Large intestine (tissue), 3 donors: Measurements from ENCODE around the gene LHFPL6. TPM values are rescaled to one million over a fixed set of nuclear protein-coding genes. Genes with fewer than 3 reads are reported as not detected.

Experiments
- DNase-seq, 2 donors: peaks; one replicate each; pipeline versions ENCODE4 v3.0.0 to v3.0.0-alpha.2; 2013
- H3K27ac ChIP-seq: one replicate; pipeline ENCODE4 v1.5.1; 2013; ENCODE audit warnings: low read length
- H3K27me3 ChIP-seq: 2 replicates; pipeline ENCODE4 v1.6.1; 2013; ENCODE audit warnings: low read length; ENCODE audit not compliant: control insufficient read depth, insufficient read depth
- H3K36me3 ChIP-seq: 2 replicates; pipeline ENCODE4 v1.6.1; 2013; ENCODE audit warnings: low read length; ENCODE audit not compliant: control insufficient read depth, insufficient read depth
- H3K4me1 ChIP-seq: one replicate; pipeline ENCODE4 v1.6.1; 2013; ENCODE audit warnings: low read length; ENCODE audit not compliant: control insufficient read depth, insufficient read depth
- H3K4me3 ChIP-seq: one replicate; pipeline ENCODE4 v1.5.1; 2013; ENCODE audit warnings: low read length
- H3K9me3 ChIP-seq: one replicate; pipeline ENCODE4 v1.6.1; 2013; ENCODE audit warnings: mild to moderate bottlenecking, low read depth, low read length, moderate library complexity; ENCODE audit not compliant: control insufficient read depth
- WGBS: methylation state at CpG from one replicate; pipeline ENCODE4 v1.1.5; 2013; ENCODE audit warnings: low lambda C conversion rate; ENCODE audit not compliant: insufficient coverage; 5-methylcytosine and 5-hydroxymethylcytosine counted together
- polyA plus RNA-seq: library from polyadenylated mRNA; unstranded; fragments of 120-200 nt; gene quantifications from one replicate; pipeline ENCODE4 v1.2.1, GENCODE V29; 2013

Gene LHFPL6
- polyA plus RNA-seq, 1 donor: 22.6 TPM

DNA sequence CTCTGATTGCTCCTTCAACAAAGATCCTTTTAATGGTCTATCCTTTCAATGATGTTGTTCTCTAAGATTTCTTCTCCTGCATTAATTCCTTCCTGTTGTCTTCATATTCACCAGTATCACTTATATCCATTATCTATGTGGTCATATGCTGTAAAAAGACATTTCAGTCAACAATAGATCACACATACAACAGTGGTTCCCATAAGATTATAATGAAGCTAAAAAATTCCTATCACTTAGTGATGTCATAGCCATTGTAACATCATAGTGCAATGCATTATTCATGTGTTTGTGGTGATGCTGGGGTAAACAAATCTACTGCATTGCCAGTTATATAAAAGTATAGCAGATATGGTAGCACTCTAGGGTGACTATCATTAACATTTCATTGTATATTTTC, 266.1 kb downstream of the LHFPL6 start:
- Histone ChIP-seq H3K4me1 (no peaks in the 10 kb centered on the region), H3K27ac (no peak overlapping the region), H3K27me3 (no peaks in the 10 kb centered on the region), H3K4me3 (no peak overlapping the region), H3K9me3 (no peaks in the 10 kb centered on the region), H3K36me3 (no peaks in the 10 kb centered on the region)
- no peak for DNase-seq

DNA sequence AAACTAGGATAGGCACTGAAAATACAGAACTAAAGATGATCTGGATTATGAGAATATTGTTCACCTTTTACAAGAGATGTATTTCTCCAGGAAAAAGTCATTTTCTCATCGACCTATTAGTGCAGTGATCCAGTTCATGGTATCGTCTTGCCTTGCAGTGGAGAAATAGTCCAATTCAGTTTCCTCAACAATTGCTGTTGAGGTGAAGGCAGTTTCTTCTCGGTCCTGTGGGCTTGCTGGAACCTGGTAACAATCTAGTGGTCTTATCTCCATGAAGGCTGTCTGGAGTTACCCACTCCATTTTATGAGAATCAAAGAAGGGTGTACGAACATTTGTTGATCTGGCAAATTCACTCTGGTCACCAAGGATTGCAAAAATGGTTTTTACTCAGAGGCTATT, 266.8 kb downstream of the LHFPL6 start:
- Histone ChIP-seq H3K36me3 (no peaks in the 10 kb centered on the region), H3K4me1 (no peaks in the 10 kb centered on the region), H3K9me3 (no peaks in the 10 kb centered on the region), H3K4me3 (no peak overlapping the region), H3K27me3 (no peaks in the 10 kb centered on the region), H3K27ac (no peak overlapping the region)
- no peak for DNase-seq
- WGBS: 80% methylated on average over 1 of the region's 4 CpGs

DNA sequence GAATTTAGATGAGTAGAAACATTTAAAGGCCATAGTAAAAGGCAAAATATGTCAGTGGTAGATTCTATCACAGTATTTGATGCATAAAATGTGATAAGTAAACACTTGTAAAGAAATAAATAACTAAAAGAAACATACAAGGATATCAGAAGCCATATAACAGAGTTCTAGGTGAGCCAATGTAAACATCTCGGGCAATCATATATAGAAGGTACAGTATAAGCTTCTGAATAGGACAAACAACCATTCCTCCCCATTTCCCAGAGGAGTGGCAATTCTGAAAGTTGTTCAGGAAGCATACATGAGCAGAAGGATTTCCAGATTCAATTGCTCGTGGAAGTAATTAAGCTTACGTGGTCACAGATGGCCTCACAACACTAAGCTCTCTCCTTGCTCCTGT, 267.3 kb downstream of the LHFPL6 start:
- no CpG with 5 or more reads among the region's 3 CpGs for WGBS
- DNase-seq: no peak

DNA sequence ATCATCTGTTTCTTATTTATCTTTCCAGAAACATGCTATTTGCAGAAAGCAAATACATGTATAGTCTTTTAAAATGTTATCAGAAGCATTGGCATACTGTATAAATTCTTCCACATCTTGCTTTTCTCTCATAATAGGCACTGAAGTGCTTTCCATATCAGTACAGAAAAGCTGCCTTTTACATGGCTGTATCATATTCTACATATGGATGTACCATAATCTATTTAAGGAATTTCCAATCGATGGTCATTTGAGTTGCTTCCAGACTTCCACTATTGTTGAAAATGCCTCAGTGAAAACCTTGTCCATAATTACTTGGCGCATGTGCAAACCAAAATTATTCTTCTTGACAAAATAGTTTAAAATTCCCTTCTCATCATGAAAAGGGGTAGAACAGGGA, 272.5 kb downstream of the LHFPL6 start:
- no peak for DNase-seq
- WGBS: 100% methylated on average over 2 of the region's 2 CpGs
- H3K4me3 ChIP-seq: no peak overlapping the region
- H3K27ac ChIP-seq: no peak overlapping the region
- no peaks in the 10 kb centered on the region for H3K9me3 ChIP-seq
- H3K36me3 ChIP-seq: no peaks in the 10 kb centered on the region
- no peaks in the 10 kb centered on the region for H3K4me1 ChIP-seq
- H3K27me3 ChIP-seq: no peaks in the 10 kb centered on the region

More for the DNA sequence above, 267.3 kb downstream of the LHFPL6 start:
- Histone ChIP-seq H3K27me3 (no peaks in the 10 kb centered on the region), H3K4me3 (no peak overlapping the region), H3K9me3 (no peaks in the 10 kb centered on the region), H3K4me1 (no peaks in the 10 kb centered on the region), H3K36me3 (no peaks in the 10 kb centered on the region), H3K27ac (no peak overlapping the region)

DNA sequence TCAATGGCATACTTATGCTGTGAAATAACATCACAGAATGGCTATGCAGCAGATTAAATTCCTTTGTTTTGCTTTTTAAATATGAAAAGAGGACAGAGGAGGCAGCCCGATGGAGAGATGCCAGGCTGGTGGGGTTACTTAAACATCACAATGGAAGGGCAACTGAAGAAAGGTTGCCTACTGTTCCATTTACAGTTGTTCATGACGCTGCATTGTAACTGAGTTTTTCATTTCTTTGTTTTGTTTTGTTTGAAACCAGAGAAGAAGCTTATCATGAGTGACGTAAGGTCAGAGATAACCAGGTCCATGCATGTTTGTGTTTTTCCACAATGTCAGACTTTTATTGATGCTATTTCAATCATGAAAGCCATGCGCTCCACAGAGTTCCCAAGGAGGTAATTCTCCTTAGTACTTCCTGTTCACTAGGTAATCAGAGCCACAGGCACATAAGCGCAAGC, 273.8 kb downstream of the LHFPL6 start:
- WGBS: 53% methylated on average over 2 of the region's 5 CpGs
- Histone ChIP-seq H3K4me3 (no peak overlapping the region), H3K36me3 (no peaks in the 10 kb centered on the region), H3K9me3 (no peaks in the 10 kb centered on the region), H3K4me1 (no peaks in the 10 kb centered on the region), H3K27ac (no peak overlapping the region), H3K27me3 (no peaks in the 10 kb centered on the region)
- DNase-seq: no peak

DNA sequence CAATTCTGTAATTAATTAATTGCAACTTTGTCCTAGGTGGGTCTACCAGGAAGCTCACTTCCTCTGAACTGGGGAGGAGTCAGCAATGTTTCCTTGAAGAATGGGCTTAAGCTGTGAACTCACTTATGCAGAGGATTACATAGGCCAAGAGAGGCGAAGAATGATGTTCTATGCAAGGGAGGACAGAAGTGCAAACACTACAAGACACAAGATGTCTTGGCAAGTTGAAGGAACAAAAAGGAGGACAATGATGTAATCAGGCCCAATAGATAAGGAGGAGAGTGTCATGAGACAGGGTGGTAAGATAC, 275.9 kb downstream of the LHFPL6 start:
- 83% methylated on average over 1 of the region's 1 CpG for WGBS
- Histone ChIP-seq H3K27ac (no peak overlapping the region), H3K27me3 (no peaks in the 10 kb centered on the region), H3K36me3 (no peaks in the 10 kb centered on the region), H3K9me3 (no peaks in the 10 kb centered on the region), H3K4me3 (no peak overlapping the region), H3K4me1 (no peaks in the 10 kb centered on the region)
- DNase-seq: no peak

DNA sequence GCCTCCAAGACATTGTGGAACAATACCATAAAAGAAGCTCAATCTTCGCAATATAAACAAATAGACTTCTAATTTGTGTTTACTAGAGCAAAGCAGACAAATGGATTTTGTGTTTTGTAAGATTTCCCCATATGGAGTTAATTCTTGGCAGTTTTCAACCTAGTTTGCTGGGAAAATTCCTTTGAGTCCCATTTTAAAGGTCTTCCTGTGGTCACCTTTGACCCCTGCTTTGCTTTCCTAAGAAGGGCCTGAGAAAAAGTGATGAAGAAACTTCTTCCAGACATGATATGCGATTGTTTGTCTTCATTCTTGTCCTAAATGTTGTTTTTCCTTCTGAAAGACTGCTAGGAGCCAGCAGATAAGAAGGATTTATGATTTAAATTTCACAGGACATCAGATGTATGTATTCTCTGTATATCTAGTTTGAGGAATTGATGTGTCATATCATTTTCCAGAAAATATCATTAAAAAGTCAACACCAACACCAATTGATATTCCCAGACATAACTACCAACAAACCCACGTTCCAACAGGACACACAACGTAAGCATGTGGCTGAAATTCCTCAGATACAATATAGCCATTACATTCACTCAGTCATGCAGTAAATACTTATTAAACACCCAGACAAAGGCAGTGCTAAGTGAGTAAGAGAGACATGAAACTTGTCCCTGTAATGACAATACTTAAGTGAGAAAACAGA, 276.4 kb downstream of the LHFPL6 start:
- Histone ChIP-seq H3K9me3 (no peaks in the 10 kb centered on the region), H3K4me1 (no peaks in the 10 kb centered on the region), H3K27ac (no peak overlapping the region), H3K36me3 (no peaks in the 10 kb centered on the region), H3K27me3 (no peaks in the 10 kb centered on the region), H3K4me3 (no peak overlapping the region)
- WGBS: 50% methylated on average over 1 of the region's 4 CpGs
- no peak for DNase-seq

DNA sequence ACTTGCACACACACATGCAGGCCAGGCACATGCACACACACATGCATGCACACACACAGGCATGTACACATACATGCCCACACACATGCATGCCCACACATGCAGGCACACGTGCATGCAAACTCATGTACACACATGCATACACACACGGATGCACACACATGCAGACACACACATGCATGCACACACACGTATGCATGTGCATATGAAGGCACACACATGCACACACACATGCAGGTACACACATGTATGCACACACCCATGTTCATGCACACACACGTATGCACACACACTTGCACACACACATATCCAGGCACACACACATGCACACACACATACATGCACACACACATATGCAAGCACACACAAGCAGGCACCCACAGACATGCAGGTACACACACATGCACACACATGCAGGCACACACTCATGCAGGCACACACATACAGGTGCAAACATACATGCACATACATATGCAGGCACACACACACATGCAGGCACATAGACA, 278.1 kb downstream of the LHFPL6 start:
- Histone ChIP-seq H3K36me3 (no peaks in the 10 kb centered on the region), H3K27me3 (no peaks in the 10 kb centered on the region), H3K9me3 (no peaks in the 10 kb centered on the region), H3K4me1 (no peaks in the 10 kb centered on the region), H3K27ac (no peak overlapping the region), H3K4me3 (no peak overlapping the region)
- no CpG with 5 or more reads among the region's 4 CpGs for WGBS
- no peak for DNase-seq

DNA sequence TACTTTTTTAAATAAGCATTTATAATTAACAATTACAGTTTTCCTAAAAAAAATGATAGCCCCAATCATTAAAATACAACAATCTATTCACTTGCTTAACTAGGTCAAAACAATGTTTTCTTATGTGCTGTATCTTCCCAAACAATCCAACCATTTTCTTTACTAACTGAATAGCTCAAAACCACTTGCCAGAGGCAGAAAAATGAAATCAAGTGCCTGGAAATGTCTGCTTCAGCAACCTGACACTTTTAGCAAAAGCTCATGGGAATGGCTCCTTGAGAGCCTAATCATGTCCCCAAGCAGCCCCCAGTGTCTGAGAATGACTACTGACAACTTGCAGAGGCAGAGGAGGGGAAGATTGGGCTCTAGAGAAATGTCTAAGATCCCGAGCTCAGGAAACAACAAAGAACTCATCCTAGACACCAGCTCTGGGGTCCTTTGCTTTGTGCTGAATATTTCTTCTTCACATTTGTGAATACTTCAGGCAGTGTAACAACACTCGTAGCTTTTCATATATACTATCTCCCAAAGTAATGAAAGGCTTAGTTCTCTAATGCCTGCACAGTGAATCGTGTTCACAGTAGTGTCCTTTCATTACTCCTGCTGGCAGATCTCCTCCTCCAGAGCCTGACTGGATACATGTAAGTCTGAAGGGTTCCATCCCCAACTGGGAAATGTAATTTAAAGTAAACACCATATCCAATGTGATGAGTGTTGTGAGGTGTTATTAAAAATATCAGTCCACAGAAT, 280.0 kb downstream of the LHFPL6 start:
- Histone ChIP-seq H3K27me3 (no peaks in the 10 kb centered on the region), H3K36me3 (no peaks in the 10 kb centered on the region), H3K9me3 (no peaks in the 10 kb centered on the region), H3K4me3 (no peak overlapping the region), H3K27ac (no peak overlapping the region), H3K4me1 (no peaks in the 10 kb centered on the region)
- WGBS: no CpG with 5 or more reads among the region's 3 CpGs
- DNase-seq: no peak

DNA sequence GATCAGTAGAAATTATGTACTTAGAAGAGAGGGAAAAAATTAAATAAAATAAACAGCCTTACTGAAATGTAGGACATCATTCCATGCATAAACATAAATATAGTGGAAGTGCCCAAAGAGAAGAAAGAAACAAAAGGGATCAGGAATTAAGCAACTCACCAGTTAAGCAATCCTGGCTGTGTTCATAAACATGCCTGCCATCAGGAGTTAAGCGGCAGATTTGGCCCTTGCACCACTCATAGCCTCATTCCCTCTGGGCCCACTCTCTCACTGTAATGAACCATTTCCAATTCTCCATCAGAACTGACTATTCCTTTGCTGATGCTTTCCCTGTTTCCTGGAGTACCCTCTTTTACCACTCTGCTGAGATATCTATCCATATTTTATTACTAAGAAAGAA, 281.4 kb downstream of the LHFPL6 start:
- no peak overlapping the region for H3K4me3 ChIP-seq
- WGBS: no CpG with 5 or more reads among the region's 1 CpG
- no peaks in the 10 kb centered on the region for H3K9me3 ChIP-seq
- H3K36me3 ChIP-seq: no peaks in the 10 kb centered on the region
- DNase-seq: no peak
- no peak overlapping the region for H3K27ac ChIP-seq
- H3K27me3 ChIP-seq: no peaks in the 10 kb centered on the region
- H3K4me1 ChIP-seq: no peaks in the 10 kb centered on the region

DNA sequence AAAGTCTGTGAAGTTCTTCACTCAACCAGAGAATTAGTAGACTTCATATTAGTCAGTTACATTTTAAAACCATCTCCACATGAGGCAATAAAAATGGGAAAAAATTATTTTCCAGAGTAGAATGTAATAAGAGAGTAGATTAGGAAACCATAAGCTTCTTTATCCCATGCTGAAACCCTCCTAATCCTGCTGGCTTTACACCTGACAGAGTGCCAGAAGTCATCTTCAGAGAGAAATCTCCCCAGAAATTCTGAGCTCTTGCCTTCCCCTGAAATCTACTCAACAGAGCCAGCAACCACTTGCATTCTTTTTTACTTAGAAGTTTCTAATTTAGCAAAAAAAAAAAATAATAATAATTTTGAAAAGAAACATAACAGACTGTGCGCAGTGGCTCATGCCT, 284.8 kb downstream of the LHFPL6 start:
- no peaks in the 10 kb centered on the region for H3K27me3 ChIP-seq
- H3K36me3 ChIP-seq: no peaks in the 10 kb centered on the region
- H3K4me3 ChIP-seq: no peak overlapping the region
- no peak for DNase-seq
- no peaks in the 10 kb centered on the region for H3K4me1 ChIP-seq
- WGBS: no CpG with 5 or more reads among the region's 1 CpG
- H3K27ac ChIP-seq: no peak overlapping the region
- no peaks in the 10 kb centered on the region for H3K9me3 ChIP-seq
